Measurements from ENCODE around the gene SLC1A2. TPM values are rescaled to one million over a fixed set of nuclear protein-coding genes. Genes with fewer than 3 reads are reported as not detected.

The SLC1A2 gene
- total RNA-seq, 3 donors from 2014 or later: 0.32 to 23.7 (median 10.5) TPM

DNA sequence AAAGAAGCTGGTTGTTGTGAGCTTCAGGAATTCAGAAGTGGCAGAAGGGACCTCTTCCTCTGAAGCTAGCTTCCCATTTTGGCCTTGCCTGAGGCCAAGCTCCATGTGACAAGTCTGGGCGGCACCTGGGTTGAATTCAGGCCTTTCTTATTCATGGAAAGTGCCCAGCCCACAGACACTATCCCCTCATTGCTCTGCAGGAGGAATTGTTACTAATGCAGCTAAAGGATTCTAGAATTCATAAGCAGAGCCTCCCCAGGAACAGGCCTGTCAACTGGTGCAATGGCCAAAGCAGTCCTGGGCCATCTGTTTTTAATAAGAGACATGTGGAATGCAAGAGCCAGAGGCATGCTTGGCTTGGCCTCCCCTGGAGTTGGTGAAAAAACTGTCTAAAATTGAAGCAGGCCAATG, 71.4 kb downstream of the SLC1A2 start:
- Histone ChIP-seq H3K27me3 (no peaks in the 10 kb centered on the region), H3K4me3 (no peak overlapping the region), H3K4me1 (peaks cover 0 to 7% of the 10 kb centered on the region in 2 donors), H3K36me3 (no peaks in the 10 kb centered on the region), H3K9me3 (no peaks in the 10 kb centered on the region), H3K27ac (peak overlapping the region; percentile 52 to 53)
- TF ChIP-seq POLR2A (IDR thresholded peaks at IDR 0.05) (no peak), POLR2AphosphoS5 (IDR thresholded peaks at IDR 0.05) (peak in 1 of 3 donors; percentile 31)
- intact Hi-C loops (cut with DNase I; ENCODE audit: low total_unique reads): no loop called here
- peak in 1 of 2 donors; percentile 43 for DNase-seq (ENCODE audit: low spot score in 2 of 2)

DNA sequence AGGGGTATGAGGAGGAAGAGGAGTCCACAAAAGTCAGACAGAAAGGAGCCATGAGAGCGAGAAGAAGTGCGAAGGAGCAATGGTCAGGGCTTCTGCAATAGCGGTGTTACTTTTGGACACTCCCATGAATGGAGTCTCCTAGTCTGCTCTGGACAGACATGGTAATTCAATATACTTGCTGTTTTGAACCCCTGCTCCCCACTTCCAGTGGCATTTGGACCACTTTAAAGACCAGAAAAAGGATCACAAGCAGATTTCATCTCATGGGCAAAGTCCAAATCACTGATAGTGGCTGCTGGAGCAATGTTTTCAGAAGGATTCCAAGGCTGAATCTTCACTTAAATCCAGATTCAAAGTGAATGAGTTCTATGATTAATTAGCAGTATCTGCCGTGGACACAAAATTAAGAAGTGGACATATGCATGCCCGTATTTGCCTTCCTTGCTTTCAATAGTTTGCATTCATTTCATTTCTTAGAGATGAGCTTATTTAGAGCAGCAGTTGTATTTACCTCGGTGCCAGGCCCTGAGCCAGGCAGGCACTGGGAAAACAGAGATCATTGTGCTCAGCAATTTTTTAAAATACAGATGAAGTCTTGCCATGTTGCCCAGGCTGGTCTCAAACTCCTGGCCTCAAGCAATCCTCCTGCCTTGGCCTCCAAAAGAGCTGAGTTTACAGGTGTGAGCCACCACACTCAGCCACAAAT, 72.0 kb downstream of the SLC1A2 start:
- Histone ChIP-seq H3K27ac (peak overlapping the region; percentile 52 to 53), H3K27me3 (no peaks in the 10 kb centered on the region), H3K9me3 (no peaks in the 10 kb centered on the region), H3K4me3 (no peak overlapping the region), H3K4me1 (peaks cover 0 to 7% of the 10 kb centered on the region in 2 donors), H3K36me3 (no peaks in the 10 kb centered on the region)
- DNase-seq (ENCODE audit: low spot score in 2 of 2): no peak
- TF ChIP-seq POLR2AphosphoS5 (IDR thresholded peaks at IDR 0.05) (no peak), POLR2A (IDR thresholded peaks at IDR 0.05) (no peak)
- TF ChIP-seq, protein P1, sequence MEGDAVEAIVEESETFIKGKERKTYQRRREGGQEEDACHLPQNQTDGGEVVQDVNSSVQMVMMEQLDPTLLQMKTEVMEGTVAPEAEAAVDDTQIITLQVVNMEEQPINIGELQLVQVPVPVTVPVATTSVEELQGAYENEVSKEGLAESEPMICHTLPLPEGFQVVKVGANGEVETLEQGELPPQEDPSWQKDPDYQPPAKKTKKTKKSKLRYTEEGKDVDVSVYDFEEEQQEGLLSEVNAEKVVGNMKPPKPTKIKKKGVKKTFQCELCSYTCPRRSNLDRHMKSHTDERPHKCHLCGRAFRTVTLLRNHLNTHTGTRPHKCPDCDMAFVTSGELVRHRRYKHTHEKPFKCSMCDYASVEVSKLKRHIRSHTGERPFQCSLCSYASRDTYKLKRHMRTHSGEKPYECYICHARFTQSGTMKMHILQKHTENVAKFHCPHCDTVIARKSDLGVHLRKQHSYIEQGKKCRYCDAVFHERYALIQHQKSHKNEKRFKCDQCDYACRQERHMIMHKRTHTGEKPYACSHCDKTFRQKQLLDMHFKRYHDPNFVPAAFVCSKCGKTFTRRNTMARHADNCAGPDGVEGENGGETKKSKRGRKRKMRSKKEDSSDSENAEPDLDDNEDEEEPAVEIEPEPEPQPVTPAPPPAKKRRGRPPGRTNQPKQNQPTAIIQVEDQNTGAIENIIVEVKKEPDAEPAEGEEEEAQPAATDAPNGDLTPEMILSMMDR (IDR thresholded peaks at IDR 0.05): no peak
- intact Hi-C loops (cut with DNase I; ENCODE audit: low total_unique reads): no loop called here

DNA sequence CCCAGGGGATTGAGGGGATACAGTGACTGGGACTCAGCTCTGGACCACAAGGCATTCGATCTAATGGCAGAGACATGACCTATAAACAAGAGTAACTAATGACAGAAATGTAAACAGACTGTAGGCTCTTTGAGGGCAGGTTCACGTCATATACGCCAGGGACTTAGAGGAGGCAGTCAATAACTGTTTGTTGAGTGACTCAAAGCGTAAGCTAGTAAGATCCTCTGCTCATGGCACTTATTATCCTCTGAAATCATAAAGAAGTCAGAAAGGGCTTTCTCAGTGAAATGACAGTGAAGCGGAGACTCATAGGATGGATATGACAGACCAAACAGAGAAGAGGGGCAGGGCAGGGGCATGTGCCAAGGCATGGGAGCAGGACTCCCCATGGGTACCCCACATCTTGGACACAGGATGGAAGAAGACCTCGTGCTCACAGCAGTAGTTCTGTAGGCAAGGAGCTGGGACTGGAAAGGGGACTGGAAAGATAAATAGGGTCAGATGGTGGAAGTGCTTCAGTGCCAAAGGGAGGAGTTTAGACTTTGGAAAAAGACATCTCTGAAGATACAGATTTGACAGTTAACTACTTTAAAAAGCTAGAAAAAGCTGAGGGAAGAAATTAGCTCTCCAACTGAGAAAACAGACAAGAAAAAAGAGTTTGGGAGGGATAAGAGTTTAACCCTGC, 72.7 kb downstream of the SLC1A2 start:
- no peak overlapping the region for H3K4me3 ChIP-seq
- intact Hi-C loops (cut with DNase I; ENCODE audit: low total_unique reads): no loop called here
- no peak overlapping the region for H3K27ac ChIP-seq
- TF ChIP-seq, protein P1 (IDR thresholded peaks at IDR 0.05): no peak
- TF ChIP-seq POLR2A (IDR thresholded peaks at IDR 0.05) (no peak), POLR2AphosphoS5 (IDR thresholded peaks at IDR 0.05) (no peak)
- no peaks in the 10 kb centered on the region for H3K36me3 ChIP-seq
- no peak for DNase-seq (ENCODE audit: low spot score in 2 of 2)
- H3K4me1 ChIP-seq: peaks cover 0 to 7% of the 10 kb centered on the region in 2 donors
- no peaks in the 10 kb centered on the region for H3K27me3 ChIP-seq
- H3K9me3 ChIP-seq: no peaks in the 10 kb centered on the region

DNA sequence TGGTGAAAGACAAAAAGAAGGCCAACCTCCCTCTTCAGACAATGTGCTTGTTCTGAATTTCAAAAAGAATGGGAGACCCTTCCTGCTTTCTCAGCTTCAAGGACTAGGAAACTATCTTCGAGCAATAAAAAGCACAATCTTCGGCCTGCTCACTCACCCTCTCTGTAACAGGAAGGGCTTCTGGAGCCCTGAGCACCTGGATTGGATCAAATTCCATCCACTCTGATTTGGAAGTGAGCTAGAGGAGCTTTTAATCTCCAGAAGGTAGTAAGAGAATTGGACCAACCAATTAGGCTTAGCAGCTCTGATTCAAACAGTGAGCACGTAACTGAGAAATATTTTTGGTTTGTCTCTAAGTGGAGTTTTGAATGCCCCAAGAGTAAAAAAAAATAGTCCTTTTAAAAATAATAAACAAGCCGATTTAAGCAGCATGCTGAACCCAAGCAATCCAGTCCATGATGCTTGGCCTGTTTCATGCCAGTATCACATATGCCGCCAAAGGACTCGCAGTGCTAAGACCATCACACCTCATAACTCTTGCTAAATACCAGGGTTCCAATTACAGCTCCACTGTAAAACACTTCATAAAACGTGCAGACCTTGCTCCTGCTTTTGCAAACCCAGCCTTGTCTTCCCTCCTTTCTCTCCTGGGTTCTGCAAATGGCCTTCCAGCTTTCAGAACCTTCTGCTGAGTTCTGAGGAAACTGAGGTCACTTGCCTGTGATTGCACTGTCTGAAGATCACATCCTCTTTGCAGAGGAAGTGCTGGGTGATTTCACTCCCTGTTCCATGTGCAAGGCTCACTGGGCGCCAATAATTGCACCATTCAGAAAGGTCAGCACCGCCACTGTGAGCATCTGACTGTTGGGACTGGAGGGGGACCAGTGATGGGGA, 74.4 kb downstream of the SLC1A2 start:
- H3K36me3 ChIP-seq: no peaks in the 10 kb centered on the region
- H3K4me1 ChIP-seq: peaks cover 0 to 7% of the 10 kb centered on the region in 2 donors
- H3K27me3 ChIP-seq: no peaks in the 10 kb centered on the region
- DNase-seq (ENCODE audit: low spot score in 2 of 2): no peak
- no peaks in the 10 kb centered on the region for H3K9me3 ChIP-seq
- no peak overlapping the region for H3K27ac ChIP-seq
- intact Hi-C loops (cut with DNase I; ENCODE audit: low total_unique reads): no loop called here
- no peak for TF ChIP-seq POLR2A (IDR thresholded peaks at IDR 0.05)
- no peak for TF ChIP-seq POLR2AphosphoS5 (IDR thresholded peaks at IDR 0.05)
- TF ChIP-seq, protein P1 (IDR thresholded peaks at IDR 0.05): no peak
- H3K4me3 ChIP-seq: no peak overlapping the region

DNA sequence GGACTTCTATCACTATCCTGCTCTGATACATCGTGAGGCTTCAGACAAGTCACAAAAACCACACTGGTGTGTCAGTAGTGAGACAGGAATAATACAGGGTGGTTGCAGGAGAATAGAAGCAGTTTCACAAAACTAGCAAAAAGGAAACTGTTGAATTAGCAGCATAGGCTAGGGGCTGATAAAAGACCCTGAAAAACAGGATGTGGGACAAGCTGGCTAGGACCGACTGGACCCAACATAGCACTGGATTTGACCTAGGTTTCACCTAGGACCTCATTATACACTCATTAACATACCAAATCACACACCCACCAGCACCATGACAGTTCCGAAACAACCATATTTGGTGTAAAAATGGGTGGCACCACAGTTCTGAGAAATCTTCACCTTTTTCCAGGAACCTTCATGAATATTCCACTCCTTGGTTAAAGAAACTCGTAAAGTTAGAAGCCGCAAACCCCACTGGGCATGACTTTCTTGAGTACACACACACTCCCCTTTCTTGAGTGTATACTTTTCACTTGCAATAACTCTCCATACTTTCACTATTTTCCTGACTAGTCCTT, 76.2 kb downstream of the SLC1A2 start:
- Histone ChIP-seq H3K9me3 (no peaks in the 10 kb centered on the region), H3K27ac (no peak overlapping the region), H3K4me3 (no peak overlapping the region), H3K36me3 (no peaks in the 10 kb centered on the region), H3K4me1 (peaks cover 0 to 7% of the 10 kb centered on the region in 2 donors), H3K27me3 (no peaks in the 10 kb centered on the region)
- intact Hi-C loops (cut with DNase I; ENCODE audit: low total_unique reads): no loop called here
- DNase-seq (ENCODE audit: low spot score in 2 of 2): no peak
- TF ChIP-seq, protein P1 (IDR thresholded peaks at IDR 0.05): no peak
- TF ChIP-seq POLR2A (IDR thresholded peaks at IDR 0.05) (no peak), POLR2AphosphoS5 (IDR thresholded peaks at IDR 0.05) (no peak)

Measured in breast epithelium (tissue), 4 donors.